Measurements from ENCODE around the gene GCLC.

The GCLC gene

DNA sequence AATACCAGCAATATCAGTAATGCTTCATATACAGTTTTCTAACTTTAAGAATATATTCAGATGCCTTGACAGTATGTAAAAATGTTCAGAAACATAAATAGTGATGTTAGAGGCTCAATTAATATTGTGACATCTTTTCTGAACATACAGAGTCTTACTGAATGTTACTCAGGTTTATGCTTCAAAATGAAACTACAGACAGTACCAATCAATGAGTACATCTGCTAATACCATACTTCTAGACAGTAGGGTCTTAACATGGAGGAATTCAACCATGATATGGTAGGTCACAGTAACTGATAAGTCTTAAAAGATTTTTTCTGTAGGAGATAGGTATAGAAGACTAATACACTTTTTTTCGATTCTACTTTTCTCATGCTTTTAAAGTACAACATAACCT, 8.3 kb downstream of the GCLC start:
- H3K9me3 ChIP-seq (ENCODE audit: control insufficient read depth, low read length): no peaks in the 10 kb centered on the region
- no peak overlapping the region for H3K9ac ChIP-seq
- TF ChIP-seq, protein P1, sequence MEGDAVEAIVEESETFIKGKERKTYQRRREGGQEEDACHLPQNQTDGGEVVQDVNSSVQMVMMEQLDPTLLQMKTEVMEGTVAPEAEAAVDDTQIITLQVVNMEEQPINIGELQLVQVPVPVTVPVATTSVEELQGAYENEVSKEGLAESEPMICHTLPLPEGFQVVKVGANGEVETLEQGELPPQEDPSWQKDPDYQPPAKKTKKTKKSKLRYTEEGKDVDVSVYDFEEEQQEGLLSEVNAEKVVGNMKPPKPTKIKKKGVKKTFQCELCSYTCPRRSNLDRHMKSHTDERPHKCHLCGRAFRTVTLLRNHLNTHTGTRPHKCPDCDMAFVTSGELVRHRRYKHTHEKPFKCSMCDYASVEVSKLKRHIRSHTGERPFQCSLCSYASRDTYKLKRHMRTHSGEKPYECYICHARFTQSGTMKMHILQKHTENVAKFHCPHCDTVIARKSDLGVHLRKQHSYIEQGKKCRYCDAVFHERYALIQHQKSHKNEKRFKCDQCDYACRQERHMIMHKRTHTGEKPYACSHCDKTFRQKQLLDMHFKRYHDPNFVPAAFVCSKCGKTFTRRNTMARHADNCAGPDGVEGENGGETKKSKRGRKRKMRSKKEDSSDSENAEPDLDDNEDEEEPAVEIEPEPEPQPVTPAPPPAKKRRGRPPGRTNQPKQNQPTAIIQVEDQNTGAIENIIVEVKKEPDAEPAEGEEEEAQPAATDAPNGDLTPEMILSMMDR (IDR thresholded peaks at IDR 0.05): no peak
- no peaks in the 10 kb centered on the region for H3K36me3 ChIP-seq (ENCODE audit: control insufficient read depth, insufficient read depth, low read length)
- no peak overlapping the region for H3K4me2 ChIP-seq (ENCODE audit: low read length)
- peaks cover 12% of the 10 kb centered on the region for H3K79me2 ChIP-seq
- no peaks in the 10 kb centered on the region for H3K27me3 ChIP-seq (ENCODE audit: control insufficient read depth, insufficient read depth, low read length)
- no peaks in the 10 kb centered on the region for H3K4me1 ChIP-seq
- no peak overlapping the region for H3K4me3 ChIP-seq (ENCODE audit: low read depth, low read length)
- no peak overlapping the region for H2AFZ ChIP-seq
- H3K27ac ChIP-seq: no peak overlapping the region

DNA sequence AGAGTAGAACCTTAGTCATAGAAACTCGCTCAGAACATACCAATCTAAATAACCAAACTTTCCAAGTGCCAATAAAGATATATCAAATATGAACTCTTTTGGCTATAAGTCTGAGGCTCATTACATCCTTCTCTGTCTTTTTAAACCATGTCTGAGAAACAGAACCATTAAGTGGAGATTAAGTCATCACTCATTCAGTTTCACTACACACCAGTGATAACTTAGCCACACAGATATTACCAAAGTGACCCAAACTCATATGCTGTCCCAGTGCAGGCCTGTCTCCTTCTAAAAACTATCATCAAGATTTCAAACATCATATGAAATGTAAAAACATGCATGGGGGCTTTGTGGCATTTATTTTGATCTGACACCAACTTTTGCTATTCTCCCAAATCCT, 12.0 kb downstream of the GCLC start:
- TF ChIP-seq, protein P1 (IDR thresholded peaks at IDR 0.05): no peak
- H3K9me3 ChIP-seq (ENCODE audit: control insufficient read depth, low read length): no peaks in the 10 kb centered on the region
- H3K4me2 ChIP-seq (ENCODE audit: low read length): no peak overlapping the region
- no peak overlapping the region for H3K9ac ChIP-seq
- H3K27me3 ChIP-seq (ENCODE audit: control insufficient read depth, insufficient read depth, low read length): no peaks in the 10 kb centered on the region
- no peaks in the 10 kb centered on the region for H3K4me1 ChIP-seq
- H3K79me2 ChIP-seq: peaks cover 8% of the 10 kb centered on the region
- H3K36me3 ChIP-seq (ENCODE audit: control insufficient read depth, insufficient read depth, low read length): no peaks in the 10 kb centered on the region
- no peak overlapping the region for H3K4me3 ChIP-seq (ENCODE audit: low read depth, low read length)
- H2AFZ ChIP-seq: no peak overlapping the region
- H3K27ac ChIP-seq: no peak overlapping the region

DNA sequence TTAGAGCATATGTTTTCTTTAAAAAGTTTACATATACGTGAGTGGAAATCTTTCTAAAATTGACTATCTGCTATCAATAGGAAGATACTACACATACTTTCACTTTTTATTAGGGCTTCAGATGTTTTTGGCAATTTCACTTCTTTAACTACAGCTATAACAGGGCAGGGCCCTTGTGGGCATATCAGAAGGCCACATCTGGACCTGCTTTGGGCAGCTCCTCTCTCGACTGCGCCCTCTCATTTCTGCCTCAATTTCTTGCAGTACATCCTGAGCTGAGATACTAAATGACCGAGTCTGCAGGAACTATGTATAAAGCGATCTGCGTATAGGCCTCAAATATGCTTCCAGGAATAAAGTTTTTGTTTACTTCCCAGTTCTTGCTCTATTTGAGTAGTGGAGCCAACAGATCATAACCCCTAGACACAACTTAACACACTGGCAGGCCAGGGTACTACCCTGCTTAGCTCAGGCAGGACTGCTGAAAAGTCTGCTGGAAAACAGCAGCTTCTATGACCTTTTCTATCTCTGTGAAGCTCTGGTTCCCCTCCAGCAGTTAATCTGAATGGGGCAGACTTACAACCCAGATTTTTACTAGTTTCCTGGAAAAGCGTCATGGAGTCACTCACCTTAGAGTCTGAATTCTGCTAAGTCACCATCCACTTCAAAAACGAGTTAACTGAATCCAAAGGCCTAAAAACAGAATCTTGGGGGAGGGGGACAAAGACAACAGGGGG, 12.7 kb downstream of the GCLC start:
- H3K79me2 ChIP-seq: peaks cover 8% of the 10 kb centered on the region
- TF ChIP-seq, protein P1 (IDR thresholded peaks at IDR 0.05): no peak
- H3K4me1 ChIP-seq: no peaks in the 10 kb centered on the region
- no peaks in the 10 kb centered on the region for H3K9me3 ChIP-seq (ENCODE audit: control insufficient read depth, low read length)
- no peak overlapping the region for H3K4me2 ChIP-seq (ENCODE audit: low read length)
- H3K36me3 ChIP-seq (ENCODE audit: control insufficient read depth, insufficient read depth, low read length): no peaks in the 10 kb centered on the region
- H3K27me3 ChIP-seq (ENCODE audit: control insufficient read depth, insufficient read depth, low read length): no peaks in the 10 kb centered on the region
- H2AFZ ChIP-seq: no peak overlapping the region
- no peak overlapping the region for H3K4me3 ChIP-seq (ENCODE audit: low read depth, low read length)
- H3K27ac ChIP-seq: no peak overlapping the region
- no peak overlapping the region for H3K9ac ChIP-seq

DNA sequence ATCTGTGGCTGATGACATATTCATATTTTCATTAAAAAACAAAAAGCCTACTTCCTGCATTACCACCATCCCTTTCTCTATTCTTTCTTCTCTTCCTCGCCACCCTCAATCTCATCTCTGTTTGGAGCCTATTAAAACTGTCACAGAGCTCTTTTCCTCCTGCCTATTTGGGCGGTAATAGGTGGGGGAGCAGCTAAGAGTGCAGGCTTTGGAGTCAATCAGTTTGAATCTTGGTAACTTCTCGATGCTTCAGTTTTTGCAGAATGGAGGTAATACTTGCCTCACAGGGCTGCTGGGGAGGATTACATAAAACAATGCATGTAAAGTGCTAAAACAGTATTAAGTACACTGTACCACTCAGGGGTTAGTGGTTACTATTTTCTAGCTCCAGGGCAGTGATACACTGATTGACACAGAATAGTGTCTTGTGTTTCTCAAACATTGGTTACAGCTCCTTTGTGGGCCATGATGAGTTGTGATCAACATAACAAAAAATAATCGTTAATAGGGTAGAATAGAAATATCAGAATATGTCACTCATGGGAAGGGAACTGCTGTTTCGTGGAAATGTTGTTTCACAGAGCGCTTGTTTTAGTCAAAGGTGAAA, 14.0 kb downstream of the GCLC start:
- Histone ChIP-seq H3K27me3 (ENCODE audit: control insufficient read depth, insufficient read depth, low read length) (no peaks in the 10 kb centered on the region), H3K4me1 (no peaks in the 10 kb centered on the region), H2AFZ (no peak overlapping the region), H3K27ac (no peak overlapping the region), H3K9me3 (ENCODE audit: control insufficient read depth, low read length) (no peaks in the 10 kb centered on the region), H3K79me2 (peaks cover 3% of the 10 kb centered on the region), H3K4me3 (ENCODE audit: low read depth, low read length) (no peak overlapping the region), H3K36me3 (ENCODE audit: control insufficient read depth, insufficient read depth, low read length) (no peaks in the 10 kb centered on the region), H3K4me2 (ENCODE audit: low read length) (no peak overlapping the region), H3K9ac (no peak overlapping the region)
- TF ChIP-seq, protein P1 (IDR thresholded peaks at IDR 0.05): no peak

DNA sequence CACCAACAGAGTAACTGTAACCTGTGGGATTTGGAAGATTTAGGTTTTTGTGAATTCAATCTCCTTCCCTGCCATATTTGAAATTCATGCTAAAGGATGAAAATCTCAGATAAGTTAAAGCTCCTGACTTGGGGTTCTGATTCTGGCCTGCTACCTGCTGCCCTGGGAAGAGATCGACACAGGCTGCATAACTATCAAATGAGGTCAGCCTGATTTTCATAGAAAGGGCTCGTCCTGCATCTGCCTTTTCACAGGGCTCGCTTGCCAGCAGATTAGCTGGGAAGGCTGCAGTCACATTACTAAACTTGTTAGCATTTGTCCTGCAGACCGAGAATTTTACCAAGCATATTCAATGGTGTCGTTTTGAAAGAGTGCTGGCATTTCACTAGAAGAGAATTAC, 14.6 kb downstream of the GCLC start:
- Histone ChIP-seq H3K36me3 (ENCODE audit: control insufficient read depth, insufficient read depth, low read length) (no peaks in the 10 kb centered on the region), H3K27ac (no peak overlapping the region), H3K4me3 (ENCODE audit: low read depth, low read length) (no peak overlapping the region), H3K27me3 (ENCODE audit: control insufficient read depth, insufficient read depth, low read length) (no peaks in the 10 kb centered on the region), H3K9me3 (ENCODE audit: control insufficient read depth, low read length) (no peaks in the 10 kb centered on the region), H2AFZ (no peak overlapping the region), H3K4me2 (ENCODE audit: low read length) (no peak overlapping the region), H3K79me2 (peaks cover 3% of the 10 kb centered on the region), H3K9ac (no peak overlapping the region), H3K4me1 (no peaks in the 10 kb centered on the region)
- TF ChIP-seq, protein P1 (IDR thresholded peaks at IDR 0.05): no peak
